NB4 (cell line): Measurements from ENCODE around the gene PDE7B.

Experiments
- MYC ChIP-seq: IDR thresholded peaks from 2 replicates; pipeline ENCODE4 v1.6.1; 2011; ENCODE audit warnings: low read depth, low read length
- POLR2A ChIP-seq: IDR thresholded peaks from 2 replicates; pipeline ENCODE4 v1.6.1; 2011; ENCODE audit warnings: mild to moderate bottlenecking; ENCODE audit not compliant: insufficient read length; ENCODE audit errors: extremely low read depth
- TF ChIP-seq, protein P1 (sequence below): IDR thresholded peaks from one replicate; pipeline ENCODE4 v1.5.1; 2012; ENCODE audit warnings: low read depth, low read length
- TF ChIP-seq, protein P2 (sequence below): IDR thresholded peaks from 2 replicates; pipeline ENCODE4 v1.6.1; 2011; ENCODE audit warnings: low read depth, low read length

DNA sequence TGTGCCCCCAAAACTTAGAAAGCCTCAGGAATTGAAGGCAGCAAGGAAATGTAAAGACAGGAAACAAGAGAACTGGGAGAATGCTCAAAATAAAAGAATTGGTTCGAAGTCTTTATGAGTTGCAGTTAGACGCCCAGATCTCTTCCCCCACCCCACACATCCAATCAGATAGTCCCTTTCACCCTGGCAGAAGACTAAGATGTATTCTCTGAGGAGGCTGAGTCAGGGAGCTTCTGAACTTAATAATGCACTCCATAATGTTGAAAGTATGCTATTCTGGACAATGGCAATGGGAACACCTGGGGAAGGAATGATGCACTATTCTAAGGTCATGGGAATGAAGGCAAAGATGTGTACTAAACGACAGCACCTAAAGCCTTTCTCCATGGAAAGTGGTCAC is 225.0 kb downstream of the PDE7B start:
- TF ChIP-seq, protein P1, sequence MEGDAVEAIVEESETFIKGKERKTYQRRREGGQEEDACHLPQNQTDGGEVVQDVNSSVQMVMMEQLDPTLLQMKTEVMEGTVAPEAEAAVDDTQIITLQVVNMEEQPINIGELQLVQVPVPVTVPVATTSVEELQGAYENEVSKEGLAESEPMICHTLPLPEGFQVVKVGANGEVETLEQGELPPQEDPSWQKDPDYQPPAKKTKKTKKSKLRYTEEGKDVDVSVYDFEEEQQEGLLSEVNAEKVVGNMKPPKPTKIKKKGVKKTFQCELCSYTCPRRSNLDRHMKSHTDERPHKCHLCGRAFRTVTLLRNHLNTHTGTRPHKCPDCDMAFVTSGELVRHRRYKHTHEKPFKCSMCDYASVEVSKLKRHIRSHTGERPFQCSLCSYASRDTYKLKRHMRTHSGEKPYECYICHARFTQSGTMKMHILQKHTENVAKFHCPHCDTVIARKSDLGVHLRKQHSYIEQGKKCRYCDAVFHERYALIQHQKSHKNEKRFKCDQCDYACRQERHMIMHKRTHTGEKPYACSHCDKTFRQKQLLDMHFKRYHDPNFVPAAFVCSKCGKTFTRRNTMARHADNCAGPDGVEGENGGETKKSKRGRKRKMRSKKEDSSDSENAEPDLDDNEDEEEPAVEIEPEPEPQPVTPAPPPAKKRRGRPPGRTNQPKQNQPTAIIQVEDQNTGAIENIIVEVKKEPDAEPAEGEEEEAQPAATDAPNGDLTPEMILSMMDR, result no peak
- TF ChIP-seq MYC (no peak), POLR2A (no peak)
- TF ChIP-seq, protein P2, sequence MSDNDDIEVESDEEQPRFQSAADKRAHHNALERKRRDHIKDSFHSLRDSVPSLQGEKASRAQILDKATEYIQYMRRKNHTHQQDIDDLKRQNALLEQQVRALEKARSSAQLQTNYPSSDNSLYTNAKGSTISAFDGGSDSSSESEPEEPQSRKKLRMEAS, result no peak
